DMS 273 (cell line): ENCODE data around the gene PRR27.
"Not testable (repeated sequence)": the region's sequence is repeated elsewhere in the genome, so short reads cannot be mapped to it uniquely, and the experiment has no call there.

Experiments used
- DNase-seq: peaks from one replicate; lab custom pipeline; 2025; ENCODE audit not compliant: unreplicated experiment; lab: John Stamatoyannopoulos, UW

Gene PRR27

DNA sequence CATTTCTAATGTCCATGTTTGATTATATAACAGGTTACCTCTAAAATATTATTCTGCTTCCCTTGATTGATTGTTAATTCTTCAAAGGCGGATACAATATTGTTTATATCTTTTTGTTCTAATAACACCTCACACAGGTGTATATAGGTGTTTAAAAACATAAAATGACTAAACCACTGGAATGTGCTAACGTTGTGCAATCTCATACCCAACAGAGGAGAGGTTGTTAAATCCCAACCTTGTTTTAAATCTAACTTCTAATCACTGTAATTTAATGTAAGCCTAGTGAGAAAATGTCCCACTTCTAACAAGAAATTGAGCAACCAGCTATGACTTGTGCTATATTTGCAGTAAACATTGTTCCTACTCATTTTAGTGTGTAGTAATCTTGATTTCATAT lies 42.8 kb downstream of the PRR27 start:
- DNase-seq, result no peak

- no peak for DNase-seq
Measured at GRCh38 chr4:70197842-70198241, 43.8 kb downstream of the PRR27 start.

GRCh38 chr4:70203601-70204000 lies 49.6 kb downstream of the PRR27 start:
- no peak for DNase-seq

GRCh38 chr4:70212752-70213151 lies 58.7 kb downstream of the PRR27 start:
- not testable (repeated sequence) for DNase-seq
